IPS-NIHi7 (cell line): ENCODE data around the gene METRNL.
"Not testable (repeated sequence)": the region's sequence is repeated elsewhere in the genome, so short reads cannot be mapped to it uniquely, and the experiment has no call there.

ENCODE experiments used
- DNase-seq: peaks from one replicate; pipeline ENCODE4 v3.0.0; 2012; ENCODE audit warnings: mixed read lengths; ENCODE audit errors: extremely low spot score

The METRNL gene, protein sequence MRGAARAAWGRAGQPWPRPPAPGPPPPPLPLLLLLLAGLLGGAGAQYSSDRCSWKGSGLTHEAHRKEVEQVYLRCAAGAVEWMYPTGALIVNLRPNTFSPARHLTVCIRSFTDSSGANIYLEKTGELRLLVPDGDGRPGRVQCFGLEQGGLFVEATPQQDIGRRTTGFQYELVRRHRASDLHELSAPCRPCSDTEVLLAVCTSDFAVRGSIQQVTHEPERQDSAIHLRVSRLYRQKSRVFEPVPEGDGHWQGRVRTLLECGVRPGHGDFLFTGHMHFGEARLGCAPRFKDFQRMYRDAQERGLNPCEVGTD

DNA sequence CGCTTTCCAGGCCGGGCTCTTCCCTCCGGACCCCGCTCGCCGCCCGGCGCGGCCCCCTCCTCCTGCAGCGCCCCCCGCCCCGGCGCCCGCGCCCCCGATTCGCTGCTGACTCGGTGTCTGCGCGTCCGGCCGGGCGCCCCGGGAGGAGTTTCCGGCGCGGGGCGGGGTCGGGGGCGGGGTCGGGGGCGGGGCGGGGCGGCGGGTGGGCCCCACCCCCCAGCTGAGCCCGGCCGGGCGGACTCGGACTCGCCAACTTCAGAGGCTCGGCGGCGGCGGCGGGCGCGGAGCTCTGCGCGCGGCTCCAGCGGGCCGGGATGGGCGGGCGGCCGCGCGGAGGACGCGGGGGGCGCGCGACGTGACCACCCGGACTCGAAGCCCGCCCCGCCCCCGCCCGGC is at the start of gene METRNL:
TSS of gene METRNL (plus strand) at position 258 of the 396 bp plus-strand sequence. CDS start 207 bp downstream, outside the sequence.
- DNase-seq: peak; percentile 91

DNA sequence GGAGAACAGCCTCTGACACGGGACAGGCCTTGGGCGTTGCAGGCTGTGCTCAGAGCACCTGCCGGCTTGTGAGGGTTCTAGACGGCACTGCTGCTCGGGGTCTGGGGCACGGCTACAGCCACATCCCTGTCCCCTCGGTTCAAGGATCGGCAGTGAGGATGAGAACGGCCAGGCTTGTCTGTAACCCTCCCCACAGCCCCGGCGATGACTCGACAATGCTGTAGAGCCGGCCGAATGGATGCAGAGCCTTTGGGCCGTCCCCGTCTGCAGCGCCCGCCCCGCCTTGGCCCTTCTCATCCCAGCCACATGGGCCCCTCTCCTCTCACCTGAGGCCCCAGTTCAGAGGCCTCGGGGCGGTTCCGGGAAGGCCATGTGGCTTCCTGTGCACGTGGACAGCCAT is 49.0 kb upstream of the METRNL start:
- no peak for DNase-seq

DNA sequence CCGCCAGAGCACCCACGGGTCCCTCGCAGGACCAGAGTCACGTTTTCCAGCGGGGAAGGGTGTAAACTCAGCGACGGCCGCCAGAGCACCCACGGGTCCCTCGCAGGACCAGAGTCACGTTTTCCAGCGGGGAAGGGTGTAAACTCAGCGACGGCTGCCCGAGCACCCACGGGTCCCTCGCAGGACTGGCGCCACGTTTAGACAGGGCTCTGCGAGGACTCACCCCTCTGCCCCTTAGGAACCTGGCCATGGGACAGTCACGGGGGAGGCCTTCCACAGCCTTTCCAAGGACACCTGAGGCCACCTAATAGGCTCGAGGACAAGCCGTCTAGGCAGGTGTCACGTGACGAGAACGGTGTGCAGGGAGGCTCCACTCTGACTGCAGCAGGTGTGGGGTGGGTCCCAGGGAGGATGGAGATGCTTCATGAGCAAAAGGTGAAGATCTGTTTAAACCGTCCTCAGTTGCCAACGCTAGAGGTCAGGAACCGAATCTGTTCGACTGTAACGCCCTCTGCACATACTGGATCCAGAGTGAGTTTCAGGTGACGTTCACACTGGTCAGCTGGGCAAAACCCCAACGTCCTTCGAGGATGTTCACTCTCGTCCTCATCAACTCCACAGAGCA is 48.0 kb upstream of the METRNL start:
- no peak for DNase-seq

DNA sequence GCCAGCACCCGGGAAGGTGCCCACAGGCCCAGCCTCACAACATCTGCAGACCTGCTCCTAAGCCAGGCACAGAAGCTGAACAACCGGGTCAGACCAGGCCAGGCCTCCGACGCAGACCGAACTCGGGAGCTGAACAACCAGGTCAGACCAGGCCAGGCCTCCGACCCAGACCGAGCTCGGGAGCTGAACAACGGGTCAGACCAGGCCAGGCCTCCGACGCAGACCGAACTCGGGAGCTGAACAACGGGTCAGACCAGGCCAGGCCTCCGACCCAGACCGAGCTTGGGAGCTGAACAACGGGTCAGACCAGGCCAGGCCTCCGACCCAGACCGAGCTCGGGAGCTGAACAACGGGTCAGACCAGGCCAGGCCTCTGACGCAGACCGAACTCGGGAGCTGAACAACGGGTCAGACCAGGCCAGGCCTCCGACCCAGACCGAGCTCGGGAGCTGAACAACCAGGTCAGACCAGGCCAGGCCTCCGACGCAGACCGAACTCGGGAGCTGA is 47.4 kb upstream of the METRNL start:
- not testable (repeated sequence) for DNase-seq

DNA sequence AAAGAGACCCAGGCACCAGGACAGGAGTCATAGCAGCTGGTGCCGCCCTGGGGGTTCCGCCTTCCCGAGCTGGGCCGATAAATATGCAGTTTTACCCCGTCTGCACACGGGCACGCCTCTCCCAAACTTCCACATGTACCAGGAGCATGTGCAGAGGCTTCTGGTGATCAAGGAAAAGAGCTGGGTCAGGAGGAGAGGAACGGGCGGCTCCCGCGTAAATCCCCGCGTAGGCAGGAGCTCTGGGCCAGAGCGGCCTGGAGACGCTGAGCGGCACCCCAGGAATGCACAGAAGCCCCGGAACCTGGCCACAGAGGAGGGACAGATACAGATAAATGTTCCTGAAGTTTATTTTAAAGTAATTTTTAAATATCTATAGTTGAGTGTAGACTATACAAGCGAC is 46.6 kb upstream of the METRNL start:
- DNase-seq: no peak

DNA sequence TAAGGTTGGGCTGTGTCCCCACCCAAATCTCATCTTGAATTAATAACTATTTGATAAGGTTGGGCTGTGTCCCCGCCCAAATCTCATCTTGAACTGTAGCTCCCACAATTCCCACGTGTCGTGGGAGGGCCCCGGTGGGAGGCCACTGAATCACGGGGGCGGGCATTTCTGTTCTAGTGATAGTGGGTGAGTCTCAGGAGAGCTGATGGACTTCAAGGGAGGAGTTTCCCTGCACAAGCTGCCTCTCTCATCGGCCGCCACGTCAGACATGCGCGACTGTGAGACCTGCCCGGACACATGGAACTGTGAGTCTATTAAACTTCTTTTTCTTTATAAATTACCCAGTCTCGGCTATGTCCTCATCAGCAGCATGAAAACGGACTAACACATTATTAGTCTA is 44.9 kb upstream of the METRNL start:
- DNase-seq: no peak

DNA sequence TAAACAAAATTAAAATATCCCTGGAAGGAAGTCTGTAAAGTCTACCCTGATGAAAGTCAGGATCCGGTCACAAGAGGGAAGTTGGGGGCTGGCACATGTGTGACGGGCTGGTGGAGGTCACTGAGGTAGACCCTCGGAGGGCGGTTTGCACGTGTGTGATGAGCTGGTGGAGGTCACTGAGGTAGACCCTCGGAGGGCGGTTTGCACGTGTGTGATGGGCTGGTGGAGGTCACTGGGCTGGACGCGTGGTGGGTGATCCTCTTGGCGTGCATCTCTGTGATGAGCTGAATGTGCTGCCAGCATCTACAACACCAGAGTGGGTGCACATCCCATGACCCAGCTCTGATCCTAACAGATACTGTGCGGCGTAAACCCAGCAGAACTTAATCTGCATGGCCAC is 43.7 kb upstream of the METRNL start:
- DNase-seq: no peak

DNA sequence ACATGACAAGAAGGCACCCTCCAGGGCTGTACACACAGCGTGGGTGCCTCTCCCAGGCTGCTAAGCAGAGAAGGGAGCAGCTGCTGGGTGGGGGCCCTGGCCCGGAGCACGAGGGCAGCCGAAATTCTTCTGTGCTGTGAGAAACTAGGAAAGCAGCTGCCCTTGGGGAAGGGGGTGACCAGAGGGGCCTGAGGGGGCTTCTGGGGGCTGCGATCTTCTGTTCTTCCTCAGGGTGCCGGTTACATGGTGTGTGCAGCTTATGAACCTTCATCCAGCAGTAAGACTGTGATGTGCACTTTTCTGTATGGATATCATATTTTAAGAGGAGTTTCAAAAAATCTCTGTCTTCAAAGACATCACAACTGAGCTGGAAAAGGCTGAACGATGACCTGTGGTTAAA is 43.2 kb upstream of the METRNL start:
- no peak for DNase-seq

DNA sequence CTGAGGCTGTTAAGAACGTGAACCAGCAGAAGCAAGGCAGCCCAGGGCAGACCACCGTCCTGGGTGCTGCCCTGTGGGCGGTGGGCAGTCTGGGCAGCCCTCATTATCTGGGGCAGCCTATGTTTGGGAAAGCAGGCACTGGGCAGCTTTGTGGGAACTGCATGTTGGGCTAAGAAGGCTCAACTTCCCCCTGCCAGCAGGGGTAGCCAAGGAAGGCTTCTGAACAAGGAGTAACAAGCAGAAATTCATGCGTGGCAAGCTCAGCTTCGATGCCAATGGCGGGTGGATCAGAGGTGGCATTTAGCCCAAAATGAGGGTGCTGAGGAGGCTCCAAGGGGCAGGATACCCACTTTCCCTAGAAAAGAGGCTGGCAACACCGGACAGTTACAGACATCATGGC is 42.7 kb upstream of the METRNL start:
- no peak for DNase-seq

DNA sequence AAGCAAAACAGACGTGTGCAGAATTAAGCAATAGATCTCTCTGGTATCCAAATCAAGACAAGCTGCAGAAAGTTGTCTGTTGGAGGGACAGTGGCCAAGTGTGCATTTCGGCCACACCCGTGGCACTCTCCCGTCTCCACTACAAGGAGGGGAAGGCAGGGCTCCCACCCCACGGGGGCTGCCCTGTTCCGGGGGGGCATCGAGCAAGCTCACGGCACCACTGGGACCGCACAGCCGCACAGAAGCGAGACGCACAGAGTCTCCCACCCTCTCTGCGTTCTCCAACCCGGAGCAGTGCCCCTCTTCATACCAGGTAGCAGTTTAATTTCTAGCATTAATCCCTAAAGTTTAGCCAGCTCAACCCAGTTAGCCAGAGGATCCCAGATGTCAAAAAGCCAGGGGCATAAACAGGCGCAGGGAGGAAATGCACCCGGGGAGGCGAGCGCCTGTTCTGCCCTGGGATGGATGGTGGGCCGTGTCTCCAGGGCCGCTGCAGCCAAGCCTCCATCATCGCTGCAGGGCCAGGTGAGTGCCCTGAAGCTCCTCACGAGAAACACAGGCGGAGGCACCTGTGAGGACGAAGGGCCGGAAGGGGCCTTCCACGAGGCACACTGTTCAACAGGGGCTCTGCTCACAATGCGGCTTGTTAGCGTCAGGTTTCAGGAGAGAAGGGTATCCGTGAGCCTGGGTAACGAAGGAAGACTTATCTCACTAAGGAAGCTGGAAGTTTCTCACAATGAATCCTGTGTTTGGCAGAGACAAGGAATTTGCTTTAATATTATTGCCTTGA is 42.1 kb upstream of the METRNL start:
- no peak for DNase-seq

DNA sequence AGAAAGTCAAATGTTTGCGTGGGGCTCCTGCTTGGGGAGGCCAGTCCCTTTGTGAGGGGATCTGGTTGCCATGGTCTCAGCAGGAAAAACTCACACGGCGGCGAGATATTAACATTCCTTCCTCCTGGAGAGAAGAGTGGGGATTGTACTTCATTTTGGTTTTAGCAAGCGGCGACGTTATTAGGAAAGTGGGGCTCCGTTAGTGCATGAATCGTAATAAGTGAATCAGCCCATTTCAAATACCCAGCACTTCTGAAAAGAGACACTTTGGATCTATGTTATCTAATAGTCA is 41.6 kb upstream of the METRNL start:
- no peak for DNase-seq

DNA sequence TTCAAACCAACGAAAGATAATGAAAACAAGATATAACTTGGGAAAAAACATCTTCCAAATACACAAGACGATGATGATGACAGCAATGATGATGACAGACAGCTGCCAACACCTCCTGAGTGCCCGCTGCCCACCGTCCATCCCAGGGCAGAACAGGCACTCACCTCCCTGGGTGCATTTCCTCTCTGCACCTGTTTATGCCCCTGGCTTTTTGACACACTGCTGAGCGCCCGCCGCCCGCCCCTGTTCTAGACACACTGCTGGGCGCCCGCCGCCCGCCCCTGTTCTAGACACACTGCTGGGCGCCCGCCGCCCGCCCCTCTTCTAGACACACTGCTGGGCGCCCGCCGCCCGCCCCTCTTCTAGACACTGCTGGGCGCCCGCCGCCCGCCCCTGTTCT is 40.4 kb upstream of the METRNL start:
- not testable (repeated sequence) for DNase-seq

DNA sequence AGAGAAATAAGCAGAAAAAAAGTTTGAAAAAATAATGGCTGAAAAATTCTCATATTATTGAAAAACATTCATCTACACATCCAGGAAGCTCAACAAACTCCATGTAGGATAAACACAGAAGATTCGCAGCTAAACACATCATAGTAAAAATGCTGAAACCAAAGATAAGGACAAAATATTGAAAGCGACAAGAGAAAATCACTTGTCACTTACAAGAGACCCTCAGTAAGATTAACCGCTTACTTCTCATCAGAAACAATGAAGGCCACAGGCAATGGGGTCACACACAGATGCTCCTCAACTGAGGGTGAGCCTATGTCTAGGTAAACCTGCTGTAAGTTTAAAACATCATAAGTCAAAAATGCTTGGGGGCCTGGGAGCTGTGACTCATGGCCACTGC is 38.1 kb upstream of the METRNL start:
- DNase-seq: no peak

DNA sequence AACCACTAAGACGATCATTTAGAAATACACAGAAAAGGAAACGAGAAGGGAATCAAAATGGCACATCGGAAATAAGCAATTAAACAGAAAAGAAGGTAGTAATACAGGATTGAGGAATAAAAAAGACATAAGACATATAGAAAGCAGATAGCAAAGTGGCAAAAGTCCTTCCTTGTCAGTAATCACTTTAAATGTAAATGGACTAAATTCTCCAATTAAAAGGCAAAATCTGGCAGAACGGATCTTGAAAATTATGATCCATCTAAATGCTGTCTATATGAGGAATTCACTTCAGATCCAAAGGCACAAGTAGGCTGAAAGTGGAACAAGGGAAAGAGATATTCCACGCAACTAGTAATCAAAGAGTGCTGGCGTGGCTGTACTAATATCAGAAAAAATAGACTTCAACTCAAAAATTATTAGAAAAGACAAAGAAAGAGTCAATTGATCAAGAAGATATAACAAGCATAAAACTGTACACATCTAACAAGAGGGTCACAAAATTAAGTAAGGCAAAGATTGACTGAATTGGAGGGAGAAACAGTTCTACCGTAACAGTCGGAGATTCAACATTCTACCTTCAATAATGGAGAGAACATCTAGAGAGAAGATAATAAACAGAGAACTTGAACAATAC is 36.8 kb upstream of the METRNL start:
- DNase-seq: no peak

DNA sequence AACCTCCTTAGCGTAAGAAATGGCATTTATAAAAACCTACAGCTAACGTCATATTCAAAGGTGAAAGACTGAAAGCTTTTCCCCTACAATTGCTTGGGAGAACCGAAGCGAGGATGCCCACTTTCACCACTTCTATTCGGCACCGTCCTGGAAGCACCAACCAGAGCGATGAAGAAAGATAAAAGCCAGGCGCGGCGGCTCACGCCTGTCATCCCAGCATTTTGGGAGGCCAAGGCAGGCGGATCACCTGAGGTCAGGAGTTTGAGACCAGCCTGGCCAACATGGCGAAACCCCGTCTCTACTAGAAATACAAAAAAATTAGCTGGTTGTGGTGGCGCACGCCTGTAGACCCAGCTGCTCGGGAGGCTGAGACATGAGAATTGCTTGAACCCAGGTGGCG is 34.9 kb upstream of the METRNL start:
- DNase-seq: not testable (repeated sequence)

DNA sequence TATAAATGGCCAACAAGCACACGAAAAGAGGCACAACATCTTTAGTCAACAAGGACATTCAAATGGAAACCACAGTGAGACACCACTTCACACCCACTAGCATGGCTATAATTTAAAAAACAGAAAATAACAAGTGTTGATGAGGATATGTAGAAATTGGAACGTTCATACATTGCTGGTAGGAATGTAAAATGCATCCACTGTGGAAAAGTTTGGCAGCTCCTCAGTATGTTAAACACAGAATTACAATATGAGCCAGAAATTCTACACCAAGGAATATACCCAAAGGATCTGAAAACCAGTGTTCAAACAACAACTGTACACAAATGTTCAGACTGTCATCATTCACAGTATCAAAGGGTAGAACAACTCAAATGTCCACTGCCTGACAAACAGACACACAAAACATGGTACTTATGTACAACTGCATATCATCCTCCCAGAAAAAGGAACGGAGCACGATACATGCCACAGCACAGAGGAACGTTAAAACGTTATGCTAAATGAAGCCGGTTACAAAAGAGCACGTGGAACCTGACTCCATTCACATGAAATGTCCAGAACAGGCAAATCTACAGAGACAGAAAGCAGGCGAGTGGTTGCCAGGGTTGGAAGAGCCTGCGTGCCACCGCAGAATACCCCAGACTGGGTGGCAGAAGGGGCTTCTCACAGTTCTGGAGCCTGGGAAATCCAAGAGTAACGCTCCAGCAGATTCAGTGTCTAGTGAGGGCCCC is 32.8 kb upstream of the METRNL start:
- no peak for DNase-seq

DNA sequence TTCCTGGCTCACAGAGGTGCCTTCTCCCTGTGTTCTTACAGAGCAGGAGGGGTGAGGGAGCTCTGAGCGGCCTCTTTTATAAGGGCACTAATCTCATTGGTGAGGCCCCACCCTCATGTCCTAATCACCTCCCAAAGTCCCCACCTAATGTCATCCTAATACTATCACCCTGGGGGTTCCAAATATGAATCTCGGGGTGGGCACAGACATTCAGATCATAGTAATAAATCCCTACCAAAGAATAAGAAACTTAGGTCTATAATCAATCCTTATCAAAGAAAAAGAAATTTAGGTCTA is 32.3 kb upstream of the METRNL start:
- no peak for DNase-seq

DNA sequence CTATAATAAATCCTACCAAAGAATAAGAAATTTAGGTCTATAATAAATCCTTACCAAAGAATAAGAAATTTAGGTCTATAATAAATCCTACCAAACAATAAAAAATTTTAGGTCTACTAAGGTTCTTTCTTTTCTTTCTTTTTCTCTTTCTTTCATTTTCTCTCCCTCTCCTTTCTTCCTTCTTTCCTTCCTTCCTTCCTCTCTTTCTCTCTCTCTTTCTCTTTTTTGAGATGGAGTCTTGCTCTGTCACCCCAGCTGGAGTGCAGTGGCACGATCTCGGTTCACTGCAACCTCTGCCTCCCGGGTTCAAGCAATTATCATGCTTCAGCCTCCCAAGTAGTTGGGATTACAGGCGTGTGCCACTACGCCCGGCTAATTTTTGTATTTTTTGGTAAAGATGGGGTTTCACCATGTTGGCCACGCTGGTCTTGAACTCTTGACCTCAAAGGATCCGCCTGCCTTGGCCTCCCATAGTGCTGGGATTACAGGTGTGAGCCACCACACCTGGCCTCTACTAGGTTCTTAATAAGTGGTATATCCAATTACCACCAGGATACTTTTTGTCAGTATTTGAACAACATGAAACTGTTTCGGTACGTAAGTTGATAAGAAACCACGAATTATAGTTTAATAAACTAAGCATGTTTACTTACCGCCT is 31.5 kb upstream of the METRNL start:
- not testable (repeated sequence) for DNase-seq

DNA sequence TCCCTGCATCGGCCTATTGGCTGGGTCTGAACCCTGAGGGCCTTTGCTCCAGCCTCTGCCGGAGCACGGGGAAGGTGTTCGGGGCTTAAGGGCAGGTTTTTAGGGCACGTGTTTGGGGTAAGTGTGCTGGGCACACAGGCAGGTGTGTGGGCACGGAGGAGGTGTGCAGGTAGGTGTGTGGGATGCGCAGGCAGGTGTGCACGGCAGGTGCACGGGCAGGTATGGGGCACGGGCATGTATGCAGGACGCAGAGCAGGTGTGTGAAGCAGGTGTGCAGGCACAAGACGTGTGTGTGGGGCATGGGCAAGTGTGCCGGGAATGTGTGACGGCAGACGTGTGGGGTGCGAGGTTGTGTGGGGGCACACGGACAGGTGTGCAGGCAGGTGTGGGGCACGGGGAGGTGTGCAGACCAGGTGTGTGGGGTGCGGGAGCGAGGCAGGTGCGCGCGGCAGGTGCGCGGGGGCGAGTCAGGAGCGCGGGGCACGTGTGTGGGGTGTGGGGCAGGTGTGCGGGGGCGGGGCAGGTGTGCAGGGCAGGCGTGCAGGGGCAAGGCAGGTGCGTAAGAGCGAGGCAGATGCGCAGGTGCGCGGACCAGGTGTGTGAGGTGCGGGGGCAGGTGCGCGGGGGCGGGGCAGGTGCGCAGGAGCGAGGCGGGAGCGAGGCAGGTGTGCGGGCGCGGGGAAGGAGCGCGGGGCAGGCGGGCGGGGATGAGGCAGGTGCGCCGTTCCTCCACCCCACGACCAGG is 28.6 kb upstream of the METRNL start:
- DNase-seq: no peak

DNA sequence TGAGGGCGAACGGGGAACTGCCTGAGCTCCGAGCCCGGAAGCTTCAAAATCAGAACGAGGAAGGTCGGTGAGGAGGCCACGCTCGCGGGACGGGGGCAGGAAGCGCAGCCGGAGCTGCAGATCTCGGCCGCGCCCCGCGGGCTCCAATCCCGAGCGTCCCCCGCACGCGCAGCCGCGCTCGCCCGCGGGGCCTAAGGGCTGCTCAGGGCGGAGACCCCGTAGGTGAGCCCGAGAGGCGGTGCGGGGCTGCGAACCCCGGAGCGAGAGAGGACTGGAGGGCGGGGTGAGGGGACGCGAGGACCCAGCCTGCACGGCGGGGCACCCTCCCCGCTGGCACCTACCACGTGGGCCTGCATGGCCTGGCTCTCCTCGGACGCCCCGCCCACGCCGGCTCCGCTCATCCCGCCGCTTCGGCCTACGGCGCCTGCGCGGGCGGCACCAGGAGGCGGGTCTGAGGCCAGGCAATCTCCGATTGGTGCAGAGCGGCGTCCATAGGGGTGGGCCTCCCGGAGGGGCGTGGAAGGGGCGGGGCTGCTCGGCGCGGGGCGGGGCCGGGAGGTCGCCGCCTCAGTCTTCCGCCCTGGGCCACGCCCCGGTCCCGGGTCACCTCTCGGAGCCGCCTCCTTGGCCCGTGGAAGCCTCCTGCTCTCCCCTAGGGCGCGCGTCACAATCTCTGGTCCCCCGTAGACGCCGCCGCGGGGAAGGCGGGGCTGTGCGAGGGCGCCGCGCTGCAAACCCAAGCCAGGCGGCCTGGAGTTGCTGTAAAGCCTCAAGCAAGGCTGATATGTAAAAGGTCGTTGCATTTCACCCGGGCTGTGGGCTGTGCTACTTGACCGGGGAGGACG is 27.8 kb upstream of the METRNL start:
- DNase-seq: peak; percentile 100
